ENCODE measurements around the gene CALR.
A peak's percentile ranks its signal among the peaks of the same experiment; 100 is the strongest.

Gene CALR

DNA sequence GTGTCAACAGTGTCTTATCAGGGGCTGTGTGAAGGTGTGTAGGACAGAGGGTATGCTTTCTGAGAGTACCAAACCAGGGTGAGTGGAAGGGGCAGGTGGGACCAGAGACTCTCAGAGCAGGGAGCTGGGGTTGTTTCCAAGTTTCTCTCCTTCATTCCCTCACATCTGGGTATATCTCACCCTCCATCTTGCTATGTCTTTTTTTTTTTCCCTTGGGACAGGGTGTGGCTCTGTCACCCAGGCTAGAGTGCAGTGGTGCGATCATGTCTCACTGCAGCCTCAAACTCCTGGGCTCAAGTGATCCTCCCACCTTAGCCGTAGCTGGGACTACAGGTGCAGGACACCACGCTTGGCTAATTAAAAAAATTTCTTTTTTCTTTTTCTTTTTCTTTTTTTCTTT is 41.6 kb downstream of the CALR start:
- DNase-seq (ENCODE audit: low read depth), result no peak

DNA sequence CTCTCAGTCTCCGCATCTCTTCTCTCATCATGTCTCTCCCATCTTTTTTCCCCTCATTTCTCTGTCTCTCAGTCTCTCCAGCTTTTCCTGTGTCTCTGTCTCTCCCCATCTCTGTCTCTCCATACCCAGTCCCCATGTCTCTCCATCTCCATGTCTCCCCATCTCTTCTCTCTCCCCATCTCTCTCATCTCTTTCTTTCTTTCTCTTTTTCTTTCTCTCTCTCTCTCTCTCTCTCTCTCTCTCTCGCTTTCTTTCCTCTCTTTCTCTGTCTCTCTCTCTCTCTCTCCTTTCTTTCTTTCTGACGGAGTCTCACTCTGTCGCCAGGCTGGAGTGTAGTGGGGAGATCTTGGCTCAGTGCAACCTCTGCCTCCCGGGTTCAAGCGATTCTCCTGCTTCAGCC is 44.2 kb downstream of the CALR start:
- no peak for DNase-seq (ENCODE audit: low read depth)

DNA sequence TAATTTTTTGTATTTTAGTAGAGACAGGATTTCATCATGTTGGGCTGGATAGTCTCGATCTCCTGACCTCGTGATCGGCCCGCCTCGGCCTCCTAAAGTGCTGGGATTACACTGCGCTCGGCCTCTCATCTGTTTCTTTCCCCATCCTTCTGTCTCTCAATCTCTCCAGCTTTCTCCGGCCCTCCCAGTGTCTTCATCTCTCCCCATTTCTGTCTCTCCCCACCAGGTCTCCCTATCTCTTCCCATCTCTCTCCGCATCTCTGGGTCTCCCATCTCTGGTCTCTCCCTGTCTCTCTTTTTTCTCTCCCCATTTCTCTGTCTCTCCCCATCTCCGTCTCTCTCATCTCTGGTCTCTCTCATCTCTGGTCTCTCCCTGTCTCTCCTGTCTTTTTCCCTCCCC is 44.7 kb downstream of the CALR start:
- DNase-seq (ENCODE audit: low read depth), result no peak

DNA sequence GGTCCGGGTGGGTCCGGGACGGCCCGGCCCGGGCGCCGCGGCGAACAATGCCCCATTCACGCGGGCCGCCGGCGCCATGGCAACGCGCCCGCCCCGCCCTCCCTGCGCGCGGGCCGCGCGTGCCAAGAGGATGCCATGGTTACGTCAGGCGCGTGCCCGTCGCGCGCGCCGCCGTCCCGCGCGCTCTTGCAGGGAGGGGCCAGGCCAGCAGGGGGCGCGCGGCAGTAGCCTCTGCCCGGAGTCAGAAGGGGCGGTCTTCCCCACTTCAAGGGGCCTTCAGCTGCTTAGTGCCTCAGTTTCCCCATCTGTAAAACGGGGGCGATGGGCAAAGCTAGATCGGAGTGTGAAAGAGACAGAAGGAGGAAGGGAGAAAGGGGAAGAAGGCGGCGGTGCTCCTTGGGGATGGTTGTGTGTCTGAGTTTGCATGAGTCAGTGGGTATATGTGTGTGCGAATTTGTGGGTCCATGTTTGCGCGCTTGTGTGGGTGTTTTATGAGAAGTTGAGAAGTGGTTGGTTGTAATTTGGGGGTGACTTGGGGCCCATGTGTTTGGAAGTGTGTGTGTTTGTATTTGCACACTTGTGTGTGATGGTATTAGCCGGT is 45.2 kb downstream of the CALR start:
- DNase-seq (ENCODE audit: low read depth), result peak; percentile 73

DNA sequence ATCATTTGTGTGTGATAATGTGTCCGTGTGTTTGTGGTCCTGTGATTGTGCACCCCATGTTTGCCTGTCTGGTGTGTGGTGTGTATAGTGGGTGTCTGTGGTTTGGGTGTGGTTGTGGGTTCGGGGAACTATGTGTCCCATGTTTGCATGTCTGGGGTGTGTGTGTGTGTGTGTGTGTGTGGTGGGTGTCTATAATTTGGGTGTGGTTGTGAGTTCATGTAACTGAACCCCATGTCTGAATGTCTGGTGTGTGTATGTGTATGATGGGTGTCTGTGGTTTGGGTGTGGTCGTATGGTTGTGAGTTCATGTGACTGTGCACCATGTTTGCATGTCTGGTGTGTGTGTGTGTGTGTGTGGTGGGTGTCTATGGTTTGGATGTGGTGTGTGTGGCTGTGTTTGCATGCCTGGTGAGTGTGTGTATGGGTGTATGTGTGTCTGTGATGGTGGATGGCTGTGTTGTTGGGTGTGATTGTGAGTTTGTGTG is 45.8 kb downstream of the CALR start:
- DNase-seq (ENCODE audit: low read depth), result no peak

DNA sequence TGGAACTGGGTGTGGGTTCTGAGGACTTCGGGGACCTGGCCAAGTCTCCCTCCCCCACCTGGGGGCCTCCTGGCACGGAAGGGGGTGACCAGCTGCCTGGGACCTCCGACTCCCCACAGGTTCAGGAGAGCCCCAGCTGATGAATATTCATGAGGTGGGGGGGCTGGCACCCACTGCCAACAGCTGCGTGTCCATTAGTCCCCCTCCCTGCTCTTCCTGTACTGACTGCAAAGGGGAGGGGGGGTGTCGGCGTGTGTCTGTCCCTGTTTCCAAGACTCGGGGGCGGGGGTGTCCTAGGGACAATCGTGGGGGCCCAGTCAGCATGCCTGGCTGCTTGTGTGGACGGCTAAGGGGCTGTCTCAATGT is 46.3 kb downstream of the CALR start:
- no peak for DNase-seq (ENCODE audit: low read depth)

DNA sequence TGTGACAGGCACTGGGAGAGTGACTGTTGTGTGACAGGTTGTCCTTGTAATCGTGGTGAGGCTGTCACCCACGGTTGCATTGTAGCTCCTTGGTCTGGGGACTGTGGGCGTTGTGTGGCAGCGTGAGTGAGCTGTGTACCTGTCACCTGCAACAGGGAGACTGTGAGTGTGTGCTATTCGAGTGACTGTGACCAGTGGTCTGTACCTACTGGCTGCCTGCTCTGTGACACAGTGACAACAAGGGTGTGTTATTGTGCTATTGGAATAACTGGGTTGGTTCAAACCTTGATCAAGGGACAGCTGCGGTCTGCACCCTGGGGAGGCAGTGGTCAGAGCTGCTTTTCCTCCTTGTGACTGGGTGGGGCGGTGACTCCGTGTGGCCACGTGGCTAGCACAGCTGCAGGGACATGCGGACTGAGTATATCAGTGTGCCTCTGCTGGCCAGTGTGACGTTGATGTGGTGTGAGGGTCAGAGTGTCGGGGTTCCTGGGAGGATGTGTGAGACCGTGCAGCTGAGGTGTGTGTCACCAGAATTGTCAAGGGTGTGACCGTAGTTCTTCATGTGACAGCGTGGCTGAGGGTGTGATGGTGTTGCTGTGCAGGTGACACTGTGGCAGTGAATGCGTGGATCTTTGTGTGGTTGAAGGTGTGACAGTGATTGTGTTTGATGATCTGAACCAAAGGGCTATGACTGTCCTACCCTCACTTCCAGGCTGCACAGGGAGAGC is 46.8 kb downstream of the CALR start:
- DNase-seq (ENCODE audit: low read depth), result no peak

DNA sequence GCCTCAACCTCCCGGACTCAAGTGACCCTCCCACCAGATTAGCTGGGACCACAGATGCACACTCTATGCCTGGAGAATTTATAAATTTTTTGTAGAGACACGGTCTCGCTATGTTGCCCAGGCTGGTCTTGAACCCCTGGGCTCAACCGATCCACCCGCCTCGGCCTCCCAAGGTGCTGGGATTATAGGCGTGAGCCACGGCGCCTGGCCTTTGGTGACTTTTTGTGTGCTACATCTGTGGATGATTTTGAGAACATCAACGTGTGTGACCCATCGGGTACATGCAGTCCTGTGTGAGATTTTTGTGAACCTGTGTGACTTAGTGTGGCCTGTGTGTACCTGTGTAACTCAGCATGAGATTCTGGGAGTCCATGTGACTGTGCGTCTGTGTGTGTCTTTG is 48.3 kb downstream of the CALR start:
- no peak for DNase-seq (ENCODE audit: low read depth)

DNA sequence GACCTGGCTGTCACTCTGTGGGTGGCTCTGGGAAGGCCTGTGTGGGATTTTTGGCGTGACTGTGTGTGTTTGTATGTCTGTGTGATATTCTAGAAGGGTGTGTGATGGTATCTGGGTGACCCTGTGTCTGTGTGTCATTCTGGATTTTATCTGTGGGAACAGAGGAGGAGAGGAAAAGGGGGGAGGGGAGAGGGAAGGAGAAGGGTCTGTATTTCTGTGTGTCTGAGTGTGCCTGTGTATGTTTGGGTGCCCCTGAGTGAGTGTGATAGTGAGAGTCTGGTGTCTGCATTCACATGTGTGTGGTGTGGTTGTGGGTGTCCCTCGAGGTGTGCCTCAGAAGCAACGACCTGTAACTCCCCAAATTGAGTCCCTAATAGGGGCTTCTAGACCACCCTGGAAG is 48.8 kb downstream of the CALR start:
- no peak for DNase-seq (ENCODE audit: low read depth)

DNA sequence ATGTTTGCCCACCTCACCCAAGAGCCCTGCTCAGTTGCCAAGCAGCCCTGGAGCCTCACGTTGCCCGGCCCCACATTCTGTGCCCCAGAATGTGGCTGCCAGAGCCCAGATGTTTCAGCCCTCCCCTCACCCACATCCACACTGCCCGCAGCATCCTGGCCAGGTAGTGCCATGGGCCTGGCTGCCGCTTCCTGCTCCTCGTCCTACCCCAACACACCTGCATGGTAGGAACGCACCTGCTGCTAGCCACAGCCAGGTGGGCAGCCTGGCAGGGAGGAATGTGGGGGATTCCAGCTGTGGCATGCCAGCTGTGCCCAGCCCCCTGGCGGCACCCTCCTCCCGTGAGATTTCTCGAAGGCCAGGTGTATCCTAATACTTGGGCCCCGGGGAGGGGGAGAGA is 49.4 kb downstream of the CALR start:
- no peak for DNase-seq (ENCODE audit: low read depth)

DNA sequence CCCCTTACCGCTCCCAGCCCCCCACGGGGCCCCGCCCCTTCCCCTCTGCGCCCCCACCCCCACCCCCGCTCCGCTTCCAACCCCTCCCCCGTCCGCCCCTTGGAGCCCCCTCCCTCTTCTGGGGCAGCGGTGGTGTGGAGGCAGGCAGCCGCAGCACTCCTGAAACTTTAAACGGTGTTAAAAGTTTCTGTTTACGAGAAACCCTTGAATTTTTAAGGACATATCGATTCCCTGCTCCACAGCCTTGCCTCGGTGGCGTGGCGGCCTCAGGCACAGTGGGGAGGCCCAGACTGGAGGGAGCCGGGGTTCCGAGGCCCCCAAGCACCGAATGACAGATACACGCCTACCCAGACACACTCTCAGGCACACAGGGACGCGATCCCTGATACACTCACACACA is 52.0 kb downstream of the CALR start:
- no peak for DNase-seq (ENCODE audit: low read depth)

DNA sequence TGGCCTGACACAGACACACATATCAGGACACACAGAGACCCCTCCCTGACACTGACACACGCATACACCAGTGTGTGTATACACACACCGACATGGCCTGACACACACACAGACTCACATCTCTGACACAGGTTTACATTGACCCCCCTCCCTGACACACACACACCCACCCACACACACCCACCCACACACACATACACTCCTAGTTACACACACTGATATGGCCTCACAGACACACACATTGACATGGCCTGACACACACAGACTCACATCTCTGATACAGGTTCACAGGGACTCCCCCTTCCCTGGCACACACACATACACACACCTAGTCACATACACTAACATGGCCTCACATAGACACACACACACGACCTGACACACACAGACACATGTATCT is 52.4 kb downstream of the CALR start:
- DNase-seq (ENCODE audit: low read depth), result no peak

DNA sequence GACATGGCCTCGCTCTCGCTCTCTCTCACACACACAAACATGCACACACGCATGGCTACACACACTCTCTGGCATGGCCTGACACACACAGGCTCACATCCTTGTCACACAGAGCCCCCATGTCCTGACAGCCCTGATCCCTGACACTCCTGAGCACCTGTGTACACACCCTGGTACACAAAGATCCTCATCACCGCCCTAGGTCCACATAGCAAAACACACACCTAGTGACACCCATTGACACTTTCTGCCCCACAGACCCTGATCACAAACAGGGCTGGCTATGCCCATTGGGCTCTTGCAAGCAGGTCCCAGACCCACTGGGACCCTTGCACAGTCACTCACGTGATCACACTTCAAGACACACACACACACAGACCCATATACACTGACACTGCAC is 52.9 kb downstream of the CALR start:
- DNase-seq (ENCODE audit: low read depth), result no peak

DNA sequence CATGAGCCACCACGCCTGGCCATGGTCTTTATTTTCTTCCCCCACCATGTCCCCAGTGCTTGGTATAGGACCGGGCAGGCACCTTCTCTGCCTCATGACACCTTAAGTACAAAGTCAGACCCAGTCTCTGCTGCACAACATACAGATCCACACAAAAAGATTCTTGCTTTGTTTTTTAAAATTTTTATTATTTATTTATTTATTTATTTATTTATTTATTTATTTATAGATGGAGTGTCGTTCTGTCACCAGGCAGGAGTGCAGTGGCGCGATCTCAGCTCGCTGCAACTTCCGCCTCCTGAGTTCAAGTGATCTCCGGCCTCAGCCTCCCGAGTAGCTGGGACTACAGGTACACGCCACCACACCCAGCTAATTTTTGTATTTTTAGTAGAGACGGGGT is 54.3 kb downstream of the CALR start:
- no peak for DNase-seq (ENCODE audit: low read depth)

DNA sequence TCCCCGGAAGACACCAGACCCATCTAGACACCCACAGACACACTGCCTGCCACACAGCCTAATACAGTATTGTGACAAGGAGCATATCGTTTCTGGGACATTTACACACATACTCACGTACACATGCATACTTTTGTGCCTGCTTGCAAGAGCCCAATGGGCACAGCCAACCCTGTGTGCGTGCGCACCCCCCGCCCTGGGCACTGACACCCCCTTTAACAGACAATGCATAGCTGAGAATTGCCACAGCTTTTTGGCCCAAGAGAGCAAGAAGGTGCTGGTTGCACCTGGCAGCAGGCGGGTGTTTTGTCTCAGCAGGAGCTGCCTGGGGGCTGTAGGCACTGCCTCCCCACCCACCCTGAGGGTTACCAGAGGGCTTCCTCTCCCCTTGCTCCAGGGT is 55.2 kb downstream of the CALR start:
- DNase-seq (ENCODE audit: low read depth), result no peak

All from T follicular helper cell (primary cell).